GM12878 (cell line): ENCODE measurements around the gene INPP5D. TPM values are rescaled to one million over a fixed set of nuclear protein-coding genes. Genes with fewer than 3 reads are reported as not detected.

Experiments used
- ATAC-seq: fragments of 200-7000 bp; cut with Tn5 transposase; 3 replicates; pipeline ENCODE4 v1.9.1; 2020; ENCODE audit warnings: mild to moderate bottlenecking, moderate library complexity
- BruUV-seq: library from RNA; stranded (reverse); fragments of 400-500 nt; replicated peaks from 2 replicates; lab custom pipeline; 2021; lab: Mats Ljungman, UMichigan
- CTCF ChIA-PET: fragments of 300-600 bp; sonication (Branson Sonifier 250); formaldehyde crosslinking; extraction: SDS; loops from one replicate; lab custom pipeline; 2021; ENCODE audit warnings: inconsistent platforms; lab: Yijun Ruan, JAX
- POLR2A ChIA-PET: fragments of 350-600 bp; formaldehyde crosslinking; extraction: SDS; loops from one replicate; lab custom pipeline; 2021; ENCODE audit warnings: inconsistent platforms; lab: Charles Lee
- RAD21 ChIA-PET: fragments of 300-600 bp; sonication (Branson Sonifier 250); formaldehyde crosslinking; loops from one replicate; lab custom pipeline; 2023; ENCODE audit warnings: antibody characterized with exemption; ENCODE audit not compliant: unreplicated experiment; lab: Charles Lee
- SMC1A ChIA-PET: fragments of 300-600 bp; sonication (Branson Sonifier 250); formaldehyde crosslinking; loops from one replicate; lab custom pipeline; 2023; ENCODE audit not compliant: unreplicated experiment, uncharacterized antibody; lab: Charles Lee
- DNase-seq: peaks from one replicate; pipeline ENCODE4 v3.0.0-alpha.2; 2011; ENCODE audit warnings: low read depth, low spot score
- FAIRE-seq: peaks from 3 replicates; lab custom pipeline; 2011; peaks lifted over from hg19 to GRCh38; lab: Jason Lieb, UNC
- H2AFZ ChIP-seq: 2 replicates; pipeline ENCODE4 v1.6.0; 2011; ENCODE audit warnings: low read depth, low read length, control low read depth; ENCODE audit not compliant: control insufficient read depth
- H3K27ac ChIP-seq: 2 replicates; pipeline ENCODE4 v1.5.1; 2011; ENCODE audit warnings: control low read depth; ENCODE audit not compliant: control insufficient read depth, insufficient read depth
- H3K27me3 ChIP-seq, 2 experiments: replicated peaks in 1 of 2; 2 replicates each; pipeline versions ENCODE4 v1.6.0 to v1.6.1; 2011; ENCODE audit warnings: low read length in 1 of 2; ENCODE audit not compliant: control insufficient read depth in 2 of 2, insufficient read depth in 2 of 2
- H3K36me3 ChIP-seq, 2 experiments: 2 replicates each; pipeline ENCODE4 v1.5.1; 2011; ENCODE audit warnings: low read length in 1 of 2; ENCODE audit not compliant: control insufficient read depth in 2 of 2, insufficient read depth in 2 of 2
- H3K4me1 ChIP-seq: 2 replicates; pipeline ENCODE4 v1.6.1; 2011; ENCODE audit warnings: mild to moderate bottlenecking, low read length, moderate library complexity, mixed read lengths; ENCODE audit not compliant: control insufficient read depth, insufficient read depth
- H3K4me2 ChIP-seq: 2 replicates; pipeline ENCODE4 v1.6.0; 2011; ENCODE audit warnings: control low read depth; ENCODE audit not compliant: control insufficient read depth, insufficient read depth
- H3K4me3 ChIP-seq: fragments of 200-600 bp; sonication (generic); 2 replicates; pipeline ENCODE4 v1.5.1; 2016
- H3K79me2 ChIP-seq: 2 replicates; pipeline ENCODE4 v1.6.0; 2011; ENCODE audit warnings: low read length; ENCODE audit not compliant: control insufficient read depth, insufficient read depth
- H3K9ac ChIP-seq: 2 replicates; pipeline ENCODE4 v1.8.0; 2011; ENCODE audit warnings: low read length, control low read depth, mixed read lengths; ENCODE audit not compliant: control insufficient read depth, insufficient read depth
- H3K9me3 ChIP-seq: replicated peaks from 3 replicates; pipeline ENCODE4 v1.5.1; 2011; ENCODE audit warnings: mild to moderate bottlenecking, low read length; ENCODE audit not compliant: control insufficient read depth, insufficient read depth
- H4K20me1 ChIP-seq: 2 replicates; pipeline ENCODE4 v1.6.0; 2011; ENCODE audit not compliant: control insufficient read depth, insufficient read depth
- BCL11A ChIP-seq: IDR thresholded peaks from 2 replicates; pipeline ENCODE4 v1.6.1; 2011; ENCODE audit warnings: low read depth, low read length
- CHD1 ChIP-seq: IDR thresholded peaks from 2 replicates; pipeline ENCODE4 v1.6.1; 2012; ENCODE audit warnings: low read depth, low read length, improper control_type of control experiment
- MEF2A ChIP-seq: IDR thresholded peaks from 2 replicates; pipeline ENCODE4 v1.6.1; 2011; ENCODE audit warnings: low read depth, mild to moderate bottlenecking, low read length, moderate library complexity; ENCODE audit not compliant: insufficient read depth
- MYB ChIP-seq: fragments of 150-350 bp; IDR thresholded peaks from 2 replicates; pipeline ENCODE4 v1.6.1; 2014; ENCODE audit warnings: mild to moderate bottlenecking, low read depth, low read length, borderline replicate concordance
- SMAD1 ChIP-seq: fragments of 450-650 bp; IDR thresholded peaks from 2 replicates; pipeline ENCODE4 v1.6.1; 2018; ENCODE audit warnings: mild to moderate bottlenecking, low read depth; ENCODE audit not compliant: partially characterized antibody
- WGBS: methylation state at CpG from one replicate; pipeline ENCODE4 v1.1.6; 2016; ENCODE audit warnings: low lambda C conversion rate; ENCODE audit not compliant: insufficient replicate concordance, insufficient coverage; ENCODE audit errors: missing lambda C conversion rate; 5-methylcytosine and 5-hydroxymethylcytosine counted together
- in situ Hi-C: fragments of 300-500 bp; cut with MboI; formaldehyde crosslinking; loops from 9 replicates; pipeline ENCODE4 v1.14.3; 2018; ENCODE audit warnings: mixed read lengths
- intact Hi-C: fragments of 100-400 bp; cut with micrococcal nuclease; formaldehyde crosslinking; loops from one replicate; pipeline ENCODE4 v1.14.2; 2022; ENCODE audit not compliant: unreplicated experiment
- polyA plus RNA-seq, 11 experiments: library from polyadenylated mRNA; depleted of rRNA in 4 of 11; unstranded in 6 of 11; stranded (reverse) in 5 of 11; fragments of >200 nt; fragmentation: Nextera tagmentation in 4 of 11; fragmentation: Illumina TruSeq in 1 of 11; extraction: Ambion mirVana in 4 of 11; extraction: Trizol in 1 of 11; gene quantifications; 1 replicate in 1 of 11; 2 replicates in 10 of 11; pipeline versions ENCODE4 v1.2.1 to v1.2.3, GENCODE V29; 2011 to 2016; ENCODE audit warnings: inconsistent platforms in 2 of 11, missing spikeins in 2 of 11, low read depth in 1 of 11
- total RNA-seq, 4 experiments: library from RNA; depleted of rRNA in 3 of 4; stranded (reverse); fragments of >200 nt in 3 of 4; fragmentation: Illumina TruSeq in 1 of 4; extraction: Trizol in 1 of 4; gene quantifications; 2 replicates each; pipeline versions ENCODE4 v1.2.1 to v1.2.3, GENCODE V29; 2013 to 2021
- TF ChIP-seq, protein P1 (sequence below): fragments of 450-650 bp; formaldehyde crosslinking; IDR thresholded peaks from 2 replicates; pipeline ENCODE4 v1.4.0; 2022; ENCODE audit warnings: mild to moderate bottlenecking, moderate library complexity
- TF ChIP-seq, protein P2 (sequence below): fragments of 450-650 bp; IDR thresholded peaks from 2 replicates; pipeline ENCODE4 v1.6.1; 2017; ENCODE audit warnings: low read depth, mild to moderate bottlenecking, moderate library complexity

The INPP5D gene
- total and polyA plus RNA-seq, 10 of the 15 experiments (the other 5 are each of a cell fraction or from before 2014, with no cell fraction given): 11.8 to 139 (median 88.8) TPM

DNA sequence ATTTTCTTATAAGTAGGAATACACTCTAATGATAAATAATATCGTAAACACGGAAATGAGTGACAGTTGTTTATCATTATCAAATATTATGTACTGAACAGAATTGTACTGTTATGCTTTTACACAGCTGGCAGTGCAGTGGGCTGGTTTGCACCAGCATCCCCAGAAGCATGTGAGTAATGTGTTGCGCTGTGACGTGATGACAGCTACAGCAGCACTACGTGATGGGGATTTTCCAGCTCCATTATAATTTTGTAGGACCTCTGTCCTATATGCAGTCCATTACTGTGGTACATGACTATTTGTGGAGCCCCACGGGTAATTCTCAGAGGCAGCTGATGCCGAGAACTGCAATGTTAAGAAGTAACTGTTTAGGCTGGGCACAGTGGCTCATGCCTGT lies 114.0 kb downstream of the INPP5D start:
- H3K27ac ChIP-seq: no peak overlapping the region
- ChIA-PET POLR2A (interaction anchor here (0.6 to 0.7 kb wide), 2 partner anchors 40 to 117 kb away, joined by 3 to 4 read pairs; no protein-coding TSS in a partner anchor), RAD21 (interaction anchor here (0.7 to 1.5 kb wide), 2 partner anchors 76 to 957 kb away, joined by 3 to 4 read pairs; no protein-coding TSS in a partner anchor), CTCF (interaction anchor here (0.6 to 1.5 kb wide), 3 partner anchors 10 to 78 kb away, joined by 3 to 9 read pairs (median 4); partner anchors contain the start of gene ATG16L1), SMC1A (interaction anchor here (0.6 to 1.2 kb wide), 4 partner anchors 13 to 120 kb away, joined by 3 to 4 read pairs (median 3); no protein-coding TSS in a partner anchor)
- TF ChIP-seq MYB: no peak
- TF ChIP-seq BCL11A: no peak
- no peak for TF ChIP-seq CHD1
- TF ChIP-seq, protein P1, sequence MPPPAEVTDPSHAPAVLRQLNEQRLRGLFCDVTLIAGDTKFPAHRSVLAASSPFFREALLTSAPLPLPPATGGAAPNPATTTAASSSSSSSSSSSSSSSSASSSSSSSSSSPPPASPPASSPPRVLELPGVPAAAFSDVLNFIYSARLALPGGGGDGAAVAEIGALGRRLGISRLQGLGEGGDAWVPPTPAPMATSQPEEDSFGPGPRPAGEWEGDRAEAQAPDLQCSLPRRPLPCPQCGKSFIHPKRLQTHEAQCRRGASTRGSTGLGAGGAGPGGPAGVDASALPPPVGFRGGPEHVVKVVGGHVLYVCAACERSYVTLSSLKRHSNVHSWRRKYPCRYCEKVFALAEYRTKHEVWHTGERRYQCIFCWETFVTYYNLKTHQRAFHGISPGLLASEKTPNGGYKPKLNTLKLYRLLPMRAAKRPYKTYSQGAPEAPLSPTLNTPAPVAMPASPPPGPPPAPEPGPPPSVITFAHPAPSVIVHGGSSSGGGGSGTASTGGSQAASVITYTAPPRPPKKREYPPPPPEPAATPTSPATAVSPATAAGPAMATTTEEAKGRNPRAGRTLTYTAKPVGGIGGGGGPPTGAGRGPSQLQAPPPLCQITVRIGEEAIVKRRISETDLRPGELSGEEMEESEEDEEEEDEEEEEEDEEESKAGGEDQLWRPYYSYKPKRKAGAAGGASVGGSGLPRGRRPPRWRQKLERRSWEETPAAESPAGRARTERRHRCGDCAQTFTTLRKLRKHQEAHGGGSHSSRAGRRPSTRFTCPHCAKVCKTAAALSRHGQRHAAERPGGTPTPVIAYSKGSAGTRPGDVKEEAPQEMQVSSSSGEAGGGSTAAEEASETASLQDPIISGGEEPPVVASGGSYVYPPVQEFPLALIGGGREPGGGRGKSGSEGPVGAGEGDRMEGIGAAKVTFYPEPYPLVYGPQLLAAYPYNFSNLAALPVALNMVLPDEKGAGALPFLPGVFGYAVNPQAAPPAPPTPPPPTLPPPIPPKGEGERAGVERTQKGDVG: no peak
- no peak for TF ChIP-seq MEF2A
- TF ChIP-seq, protein P2, sequence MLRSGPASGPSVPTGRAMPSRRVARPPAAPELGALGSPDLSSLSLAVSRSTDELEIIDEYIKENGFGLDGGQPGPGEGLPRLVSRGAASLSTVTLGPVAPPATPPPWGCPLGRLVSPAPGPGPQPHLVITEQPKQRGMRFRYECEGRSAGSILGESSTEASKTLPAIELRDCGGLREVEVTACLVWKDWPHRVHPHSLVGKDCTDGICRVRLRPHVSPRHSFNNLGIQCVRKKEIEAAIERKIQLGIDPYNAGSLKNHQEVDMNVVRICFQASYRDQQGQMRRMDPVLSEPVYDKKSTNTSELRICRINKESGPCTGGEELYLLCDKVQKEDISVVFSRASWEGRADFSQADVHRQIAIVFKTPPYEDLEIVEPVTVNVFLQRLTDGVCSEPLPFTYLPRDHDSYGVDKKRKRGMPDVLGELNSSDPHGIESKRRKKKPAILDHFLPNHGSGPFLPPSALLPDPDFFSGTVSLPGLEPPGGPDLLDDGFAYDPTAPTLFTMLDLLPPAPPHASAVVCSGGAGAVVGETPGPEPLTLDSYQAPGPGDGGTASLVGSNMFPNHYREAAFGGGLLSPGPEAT: no peak
- TF ChIP-seq SMAD1: no peak
- no TSS peak for BruUV-seq
- no peaks in the 10 kb centered on the region for H3K79me2 ChIP-seq
- no peaks in the 10 kb centered on the region for H4K20me1 ChIP-seq
- 83% methylated on average over 7 of the region's 7 CpGs for WGBS
- no peak overlapping the region for H3K4me2 ChIP-seq
- in situ Hi-C loops: no loop called here
- ATAC-seq (no peak), FAIRE-seq (no peak), DNase-seq (no peak)
- no peaks in the 10 kb centered on the region for H3K4me1 ChIP-seq
- H3K9ac ChIP-seq: no peak overlapping the region
- H3K4me3 ChIP-seq: no peak overlapping the region
- H3K36me3 ChIP-seq: peaks cover 28 to 37% of the 10 kb centered on the region in 2 experiments
- H2AFZ ChIP-seq: no peak overlapping the region
- H3K9me3 ChIP-seq: no peaks in the 10 kb centered on the region; the same call in 2 of the 3 replicates
- H3K27me3 ChIP-seq: no peaks in the 10 kb centered on the region
- intact Hi-C loops: no loop called here
